GM18873 (cell line): ENCODE data around the gene CDHR5.
"Not testable (repeated sequence)": the region's sequence is repeated elsewhere in the genome, so short reads cannot be mapped to it uniquely, and the experiment has no call there.

Source experiments
- ATAC-seq: cut with Tn5 transposase; IDR thresholded peaks from one replicate; pipeline ENCODE4 v1.9.1; 2021; ENCODE audit warnings: mild to moderate bottlenecking, moderate library complexity, moderate number of reproducible peaks; ENCODE audit not compliant: unreplicated experiment, low FRiP score

The CDHR5 gene

DNA sequence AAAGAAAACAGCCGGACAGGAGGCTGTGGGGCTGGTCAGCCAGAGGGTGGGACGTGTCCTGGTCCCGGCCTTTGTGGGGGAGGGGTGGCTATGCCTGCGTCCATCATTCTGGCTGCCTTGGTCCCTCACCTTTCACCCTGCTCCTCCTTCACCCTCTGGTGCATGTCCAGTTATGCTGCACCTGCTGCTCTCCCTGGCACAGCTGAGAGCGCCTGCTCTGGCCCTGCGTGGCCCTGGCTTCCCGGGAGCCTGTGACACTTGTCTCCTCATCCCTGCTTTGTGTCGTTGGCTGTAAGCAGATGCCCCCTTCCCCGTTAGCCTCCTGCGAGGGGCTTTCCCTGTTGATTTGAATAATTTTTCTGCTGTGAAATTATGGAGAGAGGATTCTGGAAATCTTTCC is 31.8 kb downstream of the CDHR5 start:
- no peak for ATAC-seq

DNA sequence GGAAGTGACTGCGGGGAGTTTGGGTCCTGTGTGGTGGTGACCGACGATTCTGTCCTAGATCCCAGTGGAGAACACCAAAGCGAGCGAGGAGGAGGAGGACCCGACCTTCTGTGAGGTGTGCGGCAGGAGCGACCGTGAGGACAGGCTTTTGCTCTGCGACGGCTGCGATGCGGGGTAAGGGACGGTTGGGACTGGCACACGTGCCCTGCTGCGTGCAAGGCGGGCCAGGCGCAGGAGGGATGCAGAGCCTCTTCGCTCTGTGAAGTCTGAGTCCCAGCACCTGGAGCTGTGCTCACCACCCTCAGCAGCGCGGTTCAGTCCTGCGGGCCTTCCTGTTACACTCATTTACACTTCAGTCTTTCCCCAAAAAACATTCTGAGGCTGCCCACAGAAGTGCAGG is 32.3 kb downstream of the CDHR5 start:
- ATAC-seq, result no peak

DNA sequence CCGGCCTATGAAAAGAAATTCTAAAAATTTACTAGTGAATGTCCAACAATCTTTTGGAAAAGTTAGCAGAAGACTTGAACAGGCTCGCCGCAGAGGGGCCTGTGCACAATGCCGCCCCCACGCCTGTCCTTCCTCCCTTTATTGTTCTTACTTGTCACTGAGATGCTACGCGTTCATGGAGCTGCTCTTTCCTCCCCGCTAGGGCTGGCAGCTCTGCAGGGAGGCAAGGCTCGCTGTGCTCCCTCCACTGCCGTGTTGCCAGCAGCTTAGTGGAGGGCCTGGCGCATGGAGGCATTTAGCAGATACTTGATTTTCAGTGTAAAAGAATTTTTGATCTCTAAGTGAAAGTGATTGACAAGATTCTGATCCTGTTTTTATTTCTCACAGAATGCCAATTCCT is 33.8 kb downstream of the CDHR5 start:
- ATAC-seq, result no peak

DNA sequence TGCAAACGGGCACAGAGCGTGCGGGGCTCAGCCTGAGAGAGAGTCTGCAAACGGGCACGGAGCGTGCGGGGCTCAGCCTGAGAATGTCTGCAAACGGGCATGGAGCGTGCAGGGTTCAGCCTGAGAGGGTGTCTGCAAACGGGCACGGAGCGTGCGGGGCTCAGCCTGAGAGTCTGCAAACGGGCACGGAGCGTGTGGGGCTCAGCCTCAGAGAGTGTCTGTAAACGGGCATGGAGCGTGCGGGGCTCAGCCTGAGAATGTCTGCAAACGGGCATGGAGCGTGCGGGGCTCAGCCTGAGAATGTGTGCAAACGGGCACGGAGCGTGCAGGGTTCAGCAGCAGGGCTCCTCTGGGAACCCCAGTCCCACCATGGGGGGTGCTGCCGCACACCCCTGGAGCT is 35.0 kb downstream of the CDHR5 start:
- ATAC-seq, result no peak

- no peak for ATAC-seq
Observed at GRCh38 chr11:587978-588380, 36.8 kb downstream of the CDHR5 start.

- ATAC-seq, result no peak
Observed at GRCh38 chr11:587546-587945, 37.2 kb downstream of the CDHR5 start.

DNA sequence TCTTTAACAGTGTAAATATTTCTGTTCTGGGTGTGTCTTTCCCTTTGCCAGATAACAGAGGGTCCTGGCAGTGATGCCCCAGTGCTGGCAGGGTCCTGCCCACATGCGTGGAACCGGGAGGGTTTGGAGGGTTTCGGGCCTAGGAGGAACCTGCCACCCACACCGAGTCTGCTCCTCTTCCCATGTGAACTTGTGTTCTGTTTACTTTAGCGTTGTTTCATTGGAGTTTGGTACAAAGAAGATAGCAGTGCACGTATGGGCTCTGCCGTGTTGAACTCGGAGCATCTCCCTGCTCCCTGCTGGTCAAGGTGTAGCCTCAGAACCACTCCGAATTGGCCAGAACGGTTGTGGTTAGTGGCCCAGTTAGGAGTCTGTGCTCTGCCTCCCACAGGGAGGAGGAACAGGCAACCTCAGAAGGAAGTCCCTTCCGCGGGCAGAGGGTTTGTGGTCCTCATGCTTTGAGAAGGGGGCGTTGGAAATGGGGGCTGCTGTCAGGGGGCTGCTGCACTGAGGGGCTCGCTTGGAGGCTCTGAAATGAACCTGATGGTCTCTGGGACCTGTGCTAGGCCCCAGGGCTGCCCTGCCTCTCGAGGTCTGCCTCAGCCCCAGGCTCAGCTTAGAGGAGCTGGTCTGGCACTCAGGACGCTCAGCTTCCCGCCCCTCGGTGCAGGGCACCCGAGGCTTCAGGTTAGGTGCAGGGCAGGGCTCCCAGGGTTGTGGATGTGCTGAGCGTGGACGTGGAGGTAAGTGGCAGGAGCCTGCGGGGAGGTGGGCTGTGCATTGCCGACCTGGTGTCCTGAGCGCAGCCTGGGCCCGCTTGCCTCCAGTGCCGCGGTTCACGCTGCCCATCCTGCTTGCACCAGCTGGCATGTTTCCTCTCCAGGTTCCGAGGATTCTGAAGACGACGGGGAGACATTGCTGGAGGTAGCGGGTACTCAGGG is 38.1 kb downstream of the CDHR5 start:
- ATAC-seq, result no peak

GRCh38 chr11:584287-584686 is 40.5 kb downstream of the CDHR5 start:
- ATAC-seq, result no peak

GRCh38 chr11:581752-582151 is 43.0 kb downstream of the CDHR5 start:
- ATAC-seq, result no peak

DNA sequence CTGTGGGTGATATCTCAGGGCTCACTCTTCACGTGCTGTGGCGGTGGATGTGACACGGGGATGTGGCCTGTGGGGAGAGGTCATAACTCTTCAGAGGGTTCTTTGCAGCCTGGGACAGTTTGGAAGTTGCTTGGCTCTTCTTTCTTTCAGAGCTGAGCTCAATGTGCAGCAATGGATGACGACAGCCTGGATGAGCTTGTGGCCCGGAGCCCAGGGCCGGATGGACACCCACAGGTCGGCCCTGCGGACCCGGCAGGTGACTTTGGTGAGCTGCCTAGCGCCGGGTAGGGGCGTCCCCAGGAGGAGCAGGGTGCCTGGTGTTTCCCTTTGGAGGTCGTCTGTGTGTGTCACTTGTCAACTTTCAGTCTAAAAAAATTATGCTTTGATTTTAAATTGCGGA is 43.4 kb downstream of the CDHR5 start:
- no peak for ATAC-seq

- ATAC-seq, result no peak
Observed at GRCh38 chr11:579830-580601, 44.7 kb downstream of the CDHR5 start.

- ATAC-seq, result no peak
Observed at GRCh38 chr11:578276-579035, 46.3 kb downstream of the CDHR5 start.

GRCh38 chr11:577611-577894 is 47.2 kb downstream of the CDHR5 start:
- no peak for ATAC-seq

DNA sequence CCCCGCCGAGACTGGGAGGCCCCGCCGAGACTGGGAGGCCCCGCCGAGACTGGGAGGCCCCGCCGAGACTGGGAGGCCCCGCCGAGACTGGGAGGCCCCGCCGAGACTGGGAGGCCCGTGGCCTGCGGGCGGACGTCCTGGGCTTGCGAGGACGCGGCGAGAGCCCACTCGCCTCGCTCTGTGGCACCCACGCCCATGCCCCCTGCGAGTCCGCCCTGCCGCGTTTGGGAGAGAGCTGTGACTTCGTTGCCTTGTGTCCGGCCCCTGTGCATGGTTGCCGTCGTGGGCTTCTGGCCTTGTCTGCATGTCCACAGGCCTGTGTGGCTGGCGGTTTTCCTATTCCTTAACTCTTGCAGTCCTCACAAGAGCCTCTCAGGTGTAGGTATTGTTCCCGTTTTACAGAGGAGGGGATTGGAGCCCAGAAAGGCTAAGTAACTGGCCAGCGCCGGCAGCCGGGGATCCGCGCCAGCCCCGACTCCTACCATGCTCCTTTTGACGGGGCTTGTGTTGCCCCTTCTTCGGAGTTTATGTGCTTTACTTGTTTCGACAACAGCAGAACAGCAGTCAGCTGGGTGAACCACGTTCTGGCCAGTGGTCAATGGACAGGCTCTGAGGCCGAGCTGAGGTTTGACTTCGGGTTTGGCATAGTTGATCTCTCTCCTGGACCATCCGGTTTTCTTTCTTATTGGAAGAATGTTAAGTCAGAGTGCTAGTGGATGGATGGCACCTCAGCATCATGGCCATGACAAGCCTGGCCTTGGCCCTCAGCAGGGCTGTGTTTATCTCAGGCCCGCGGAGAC is 47.7 kb downstream of the CDHR5 start:
- no peak for ATAC-seq

DNA sequence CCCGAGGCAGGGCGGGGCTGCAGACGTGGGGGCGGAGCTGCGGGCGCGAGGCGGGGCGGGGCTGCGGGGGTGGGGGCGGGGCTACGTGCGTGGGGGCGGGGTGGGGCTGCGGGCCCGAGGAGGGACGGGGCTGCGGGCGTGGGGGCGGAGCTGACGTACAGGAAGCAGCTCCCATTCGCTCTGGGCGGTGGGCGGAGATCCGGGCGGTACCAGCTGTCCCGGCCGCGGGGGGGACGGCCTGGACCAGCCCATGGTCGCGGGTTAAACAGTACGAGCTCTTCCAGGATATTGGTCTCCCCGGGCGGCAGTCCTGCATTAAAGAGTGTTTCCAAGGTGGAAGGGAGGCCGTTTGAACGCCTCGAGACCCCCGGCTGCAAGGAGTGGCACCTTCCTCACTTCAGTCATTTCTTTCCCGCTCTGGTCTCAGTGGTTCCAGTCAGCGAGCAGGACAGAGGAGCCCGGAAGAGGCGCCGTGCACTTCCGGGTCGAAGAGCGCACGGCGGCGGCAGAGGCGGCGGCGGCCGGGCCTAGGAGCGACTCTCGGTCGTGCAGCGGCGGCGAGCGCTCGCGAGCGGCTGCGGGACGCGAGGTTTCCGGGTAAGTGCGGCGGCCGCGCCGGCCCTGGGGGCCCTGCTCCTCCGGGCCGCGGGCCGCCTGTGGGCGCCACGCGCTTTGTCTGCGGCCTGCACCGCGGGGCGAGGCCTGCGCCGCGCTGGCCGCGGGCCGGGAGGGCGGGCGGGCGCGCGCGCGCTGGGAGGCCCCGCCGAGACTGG is 48.6 kb downstream of the CDHR5 start, which contains the start of gene PHRF1:
Gene PHRF1 (plus strand): TSS at position 475 of the 773 bp plus-strand sequence. CDS start 5,043 bp downstream, outside the sequence.
- ATAC-seq, result peak; percentile 67

- ATAC-seq, result no peak
Observed at GRCh38 chr11:575313-575995, 49.3 kb downstream of the CDHR5 start.

GRCh38 chr11:574632-575312 is 50.0 kb downstream of the CDHR5 start:
- ATAC-seq, result no peak

DNA sequence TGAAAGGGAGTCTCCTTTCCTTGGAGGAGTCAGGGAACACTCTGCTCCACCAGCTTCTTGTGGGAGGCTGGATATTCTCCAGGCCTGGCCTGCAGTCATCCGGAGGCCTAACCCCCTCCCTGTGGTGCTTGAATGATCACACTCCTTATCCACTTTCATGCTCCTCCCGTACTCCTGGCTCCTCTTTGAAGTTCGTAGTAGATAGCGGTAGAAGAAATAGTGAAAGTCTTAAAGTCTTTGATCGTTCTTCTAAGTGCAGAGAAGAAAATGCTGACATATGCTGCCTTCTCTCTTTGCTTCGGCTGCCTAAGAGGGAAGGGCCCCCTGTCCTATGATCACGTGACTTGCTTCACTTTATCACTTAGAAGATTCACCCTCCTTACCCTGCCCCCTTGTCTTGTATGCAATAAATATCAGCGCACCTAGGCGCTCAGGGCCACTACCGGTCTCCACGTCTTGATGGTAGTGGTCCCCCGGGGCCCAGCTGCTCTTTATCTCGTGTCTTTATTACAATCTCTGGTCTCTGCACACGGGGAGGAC is 50.7 kb downstream of the CDHR5 start:
- not testable (repeated sequence) for ATAC-seq
